Skeletal muscle cell (primary cell): ENCODE results near the gene MINDY3.
"Not testable (repeated sequence)": the region's sequence is repeated elsewhere in the genome, so short reads cannot be mapped to it uniquely, and the experiment has no call there.

Experiments
- DNase-seq: peaks from one replicate; pipeline ENCODE4 v3.0.0-alpha.2; 2010; ENCODE audit warnings: low read depth
- H3K4me3 ChIP-seq: 2 replicates; pipeline ENCODE4 v1.5.1; 2011; ENCODE audit warnings: low read depth, mild to moderate bottlenecking, control low read depth, low read length, moderate library complexity

MINDY3 gene

DNA sequence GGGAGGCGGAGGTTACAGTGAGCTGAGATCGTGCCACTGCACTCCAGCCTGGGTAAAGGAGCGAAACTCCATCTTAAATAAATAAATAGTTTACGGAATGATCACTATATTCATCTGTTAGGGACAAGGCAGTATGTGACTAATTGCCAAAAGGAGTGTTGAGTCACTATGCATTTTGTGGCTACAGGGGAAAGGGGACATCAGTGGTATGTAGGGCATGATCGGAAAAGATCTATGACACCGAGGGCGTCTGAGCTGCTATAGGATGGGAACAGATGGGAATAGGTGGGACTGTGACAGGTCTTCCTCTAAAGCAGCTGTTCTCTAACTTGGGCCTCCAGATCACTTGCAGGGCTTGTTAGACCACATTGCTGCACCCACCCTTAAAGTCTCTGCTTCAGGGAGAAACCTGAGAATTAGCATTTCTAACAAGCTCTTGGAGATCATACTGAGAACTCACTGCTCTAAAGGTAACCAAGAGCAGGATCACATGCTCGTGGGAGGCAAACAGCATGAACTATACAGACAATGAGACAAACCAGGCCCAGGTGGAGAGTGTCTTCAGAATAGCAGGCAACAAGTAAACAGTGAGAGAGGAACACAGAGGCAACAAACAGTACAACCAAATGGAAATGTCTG lies 75.5 kb downstream of the MINDY3 start:
- H3K4me3 ChIP-seq: no peak overlapping the region
- no peak for DNase-seq

DNA sequence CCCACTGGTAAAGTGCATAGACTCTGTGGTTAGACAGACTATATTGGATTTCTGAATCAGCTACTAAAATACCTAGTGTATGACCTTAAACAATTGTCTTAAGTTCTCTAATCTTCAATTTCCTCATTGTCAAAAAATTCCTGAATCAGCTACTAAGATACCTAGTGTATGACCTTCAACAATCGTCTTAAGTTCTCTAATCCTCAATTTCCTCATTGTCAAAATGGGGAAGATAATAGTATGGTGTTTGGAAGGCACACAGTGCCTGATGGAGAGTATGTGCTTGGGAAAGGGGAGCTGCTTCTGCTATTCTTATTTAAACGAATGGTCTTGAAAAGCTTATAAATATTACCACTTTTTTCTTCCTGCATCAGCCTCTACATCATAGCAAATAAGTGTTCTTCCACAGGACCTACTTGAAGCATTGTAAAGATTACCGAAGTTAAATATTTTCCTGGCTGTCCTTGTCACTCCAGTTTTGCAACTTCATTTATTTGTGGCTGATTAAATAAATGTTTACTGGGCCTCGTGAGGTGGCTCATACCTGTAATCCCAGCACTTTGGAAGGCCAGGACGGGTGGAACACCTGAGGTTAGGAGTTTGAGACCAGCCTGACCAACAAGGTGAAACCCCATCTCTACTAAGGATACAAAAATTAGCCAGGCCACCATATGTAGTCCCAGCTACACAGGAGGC lies 76.2 kb downstream of the MINDY3 start:
- no peak for DNase-seq
- H3K4me3 ChIP-seq: no peak overlapping the region

DNA sequence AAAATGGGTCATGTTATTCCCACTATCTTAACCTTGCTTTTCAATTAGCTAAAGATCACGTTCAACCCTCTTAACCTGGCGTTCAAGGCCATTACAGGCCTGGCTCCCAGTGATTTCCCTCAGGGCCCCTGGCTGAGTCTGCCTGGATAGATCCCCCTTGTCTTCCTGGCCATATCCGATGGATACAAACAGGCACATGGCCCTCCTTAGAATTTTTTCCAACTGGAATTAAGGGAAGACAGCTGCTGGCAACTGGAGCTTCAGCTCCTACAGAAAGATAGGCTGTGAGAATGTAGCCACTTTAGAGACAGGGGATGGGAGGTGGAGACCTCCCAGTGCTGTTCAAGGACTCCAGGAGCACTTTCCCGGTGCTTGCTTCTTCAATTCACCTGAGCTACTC lies 77.5 kb downstream of the MINDY3 start:
- no peak for DNase-seq
- H3K4me3 ChIP-seq: no peak overlapping the region

DNA sequence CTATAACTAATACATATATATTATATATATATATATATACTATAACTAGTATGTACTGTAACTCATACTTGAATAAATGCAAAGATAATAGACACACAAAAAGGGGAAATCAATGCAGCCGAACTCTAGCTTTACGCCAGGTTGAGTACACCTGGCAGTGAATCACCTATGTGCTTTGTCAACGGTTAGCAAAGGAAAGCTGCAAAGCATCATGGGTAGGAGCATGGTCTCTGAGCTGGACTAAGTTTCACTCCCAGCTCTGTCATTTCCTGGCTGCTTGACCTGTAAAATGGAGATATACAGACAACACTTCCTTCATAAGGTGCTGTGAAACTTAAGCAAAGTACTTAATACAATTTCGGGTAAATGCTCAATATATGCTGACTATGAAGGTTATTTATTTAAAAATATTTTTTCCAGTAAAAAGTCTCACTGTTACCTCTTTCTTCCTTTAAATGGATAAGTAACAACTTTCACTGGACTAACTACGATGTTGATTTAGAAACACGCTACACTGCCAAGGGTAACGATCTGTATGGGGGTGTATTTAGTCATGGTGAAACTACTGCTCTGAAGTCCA lies 78.8 kb downstream of the MINDY3 start:
- DNase-seq: no peak
- no peak overlapping the region for H3K4me3 ChIP-seq

DNA sequence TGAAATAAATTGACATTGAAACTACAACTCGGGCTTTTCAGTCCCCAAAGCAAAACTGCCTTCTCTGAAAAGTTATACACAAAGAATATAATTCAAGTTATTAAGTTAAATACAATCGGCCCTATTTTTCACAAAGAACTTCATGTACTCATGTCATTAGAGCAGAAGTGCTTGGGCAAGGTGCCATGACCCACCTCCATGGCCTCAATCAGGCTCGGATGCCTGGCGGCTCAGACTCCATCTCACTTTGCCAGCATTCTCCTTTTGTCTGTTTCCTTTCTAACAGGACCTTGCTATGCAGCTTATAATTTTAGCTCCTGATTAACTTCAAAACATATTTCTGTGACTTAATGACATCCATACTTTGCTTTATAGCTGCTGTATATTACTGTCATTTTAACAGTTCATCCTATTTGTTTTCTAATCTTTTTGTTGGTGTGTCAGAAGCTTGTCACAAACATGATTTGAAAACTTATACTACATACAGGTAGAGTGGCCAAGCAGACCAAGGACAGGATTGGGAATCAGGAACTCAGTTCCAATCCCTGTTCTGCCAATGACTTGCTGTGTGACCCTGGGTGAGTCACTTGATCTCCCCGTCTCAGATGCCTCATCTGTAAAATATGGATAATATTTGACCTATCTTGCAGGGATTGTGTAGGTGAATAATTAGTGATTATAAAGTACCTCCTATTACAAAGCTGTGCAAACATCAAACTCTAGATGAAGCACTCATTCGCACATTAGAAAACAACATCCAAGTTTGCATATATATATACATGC lies 79.8 kb downstream of the MINDY3 start:
- no peak overlapping the region for H3K4me3 ChIP-seq
- no peak for DNase-seq

DNA sequence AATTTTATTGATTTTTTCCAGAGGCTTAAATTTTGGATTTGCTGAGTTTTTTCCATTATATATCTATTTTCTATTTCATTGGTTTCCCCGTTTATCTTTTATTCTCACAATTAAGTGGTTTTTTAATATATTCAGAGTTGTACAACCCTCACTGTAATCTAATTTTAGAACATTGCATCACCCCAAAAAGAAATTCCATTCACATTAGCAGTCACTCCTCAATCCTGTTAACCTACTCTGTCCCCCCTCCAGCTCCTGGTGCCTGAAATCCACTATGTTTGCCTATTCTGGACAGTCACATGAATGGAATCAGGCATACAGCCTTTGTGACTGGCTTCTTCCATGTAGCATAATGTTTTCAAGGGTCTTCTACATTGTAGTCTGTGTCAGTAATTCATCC lies 84.8 kb downstream of the MINDY3 start:
- peak; percentile 60 for DNase-seq
- H3K4me3 ChIP-seq: no peak overlapping the region

DNA sequence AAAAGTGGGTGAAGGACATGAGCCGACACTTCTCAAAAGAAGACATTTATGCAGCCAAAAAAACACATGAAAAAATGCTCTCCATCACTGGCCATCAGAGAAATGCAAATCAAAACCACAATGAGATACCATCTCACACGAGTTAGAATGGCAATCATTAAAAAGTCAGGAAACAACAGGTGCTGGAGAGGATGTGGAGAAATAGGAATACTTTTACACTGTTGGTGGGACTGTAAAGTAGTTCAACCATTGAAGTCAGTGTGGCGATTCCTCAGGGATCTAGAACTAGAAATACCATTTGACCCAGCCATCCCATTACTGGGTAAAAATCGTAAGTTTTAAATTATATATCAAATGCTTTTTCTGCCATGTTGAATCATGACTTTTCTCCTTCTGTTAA lies 85.8 kb downstream of the MINDY3 start:
- DNase-seq, H3K4me3 ChIP-seq: not testable (repeated sequence)

DNA sequence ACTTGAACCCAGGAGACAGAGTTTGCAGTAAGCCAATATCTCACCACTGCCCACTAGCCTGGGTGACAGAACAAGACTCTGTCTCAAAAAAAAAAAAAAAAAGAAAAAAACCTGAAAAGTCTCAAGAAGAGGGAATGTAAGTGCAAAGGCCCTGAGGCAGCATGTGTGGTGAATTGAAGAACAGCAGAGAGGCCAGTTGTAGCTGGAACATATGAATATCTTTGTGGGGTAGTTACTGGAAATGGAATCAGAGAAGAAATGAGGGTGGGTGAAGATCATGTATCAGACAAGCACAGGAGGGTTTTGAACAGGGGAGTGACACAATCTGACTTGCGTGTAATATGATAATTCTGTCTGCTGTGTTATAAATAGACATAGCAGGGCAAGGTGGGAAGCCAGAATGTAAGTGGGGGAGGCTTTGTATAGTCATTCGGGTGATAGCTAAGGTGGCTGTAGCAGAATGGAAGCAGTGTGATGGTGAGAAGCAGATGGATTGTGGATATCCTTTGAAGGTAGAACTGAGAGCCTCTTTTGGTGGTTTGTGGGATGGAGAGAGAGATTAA lies 95.3 kb downstream of the MINDY3 start:
- no peak for DNase-seq
- no peak overlapping the region for H3K4me3 ChIP-seq

DNA sequence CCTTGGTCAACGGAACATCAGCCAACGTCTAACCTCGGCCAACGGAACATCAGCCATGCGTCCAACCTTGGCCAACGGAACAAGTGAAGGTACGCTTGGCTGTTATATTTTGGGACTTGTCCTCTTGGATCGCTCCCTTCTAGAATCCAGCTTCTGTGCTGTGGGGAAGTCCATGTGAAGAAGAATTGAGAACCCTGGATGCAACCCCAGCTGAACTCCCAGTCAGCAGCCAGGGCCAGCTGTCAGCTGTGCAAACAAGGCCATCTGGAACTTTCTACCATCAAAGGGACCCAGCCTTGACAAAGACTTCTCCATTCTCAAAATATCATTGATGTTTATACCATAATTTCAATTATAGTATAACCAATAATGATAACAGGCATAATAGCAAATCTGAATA lies 97.3 kb downstream of the MINDY3 start:
- H3K4me3 ChIP-seq: no peak overlapping the region
- no peak for DNase-seq

DNA sequence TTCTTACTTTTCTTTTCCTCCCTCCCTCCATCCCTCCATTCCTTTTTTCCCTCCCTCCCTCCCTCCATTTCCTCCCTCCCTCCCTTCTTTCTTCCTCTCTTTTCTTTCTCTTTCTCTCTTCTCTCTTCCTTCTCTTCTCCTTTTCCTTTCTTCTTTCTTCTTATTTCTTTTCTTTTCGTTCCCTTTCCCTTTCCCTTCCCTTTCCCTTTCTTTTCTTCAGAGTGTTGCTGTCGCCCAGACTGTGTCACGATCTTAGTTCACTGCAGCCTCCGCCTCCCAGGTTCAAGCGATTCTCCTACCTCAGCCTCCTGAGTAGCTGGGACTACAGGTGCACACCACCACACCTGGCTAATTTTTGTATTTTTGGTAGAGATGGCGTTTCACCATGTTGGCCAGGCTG lies 98.1 kb downstream of the MINDY3 start:
- DNase-seq, H3K4me3 ChIP-seq: not testable (repeated sequence)

DNA sequence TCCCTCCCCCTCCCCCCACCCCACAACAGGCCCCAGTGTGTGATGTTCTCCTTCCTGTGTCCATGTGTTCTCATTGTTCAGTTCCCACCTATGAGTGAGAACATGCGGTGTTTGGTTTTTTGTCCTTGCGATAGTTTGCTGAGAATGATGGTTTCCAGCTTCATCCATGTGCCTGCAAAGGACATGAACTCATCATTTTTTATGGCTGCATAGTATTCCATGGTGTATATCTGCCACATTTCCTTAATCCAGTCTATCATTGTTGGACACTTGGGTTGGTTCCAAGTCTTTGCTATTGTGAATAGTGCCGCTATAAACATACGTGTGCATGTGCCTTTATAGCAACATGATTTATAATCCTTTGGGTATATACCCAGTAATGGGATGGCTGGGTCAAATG lies 99.1 kb downstream of the MINDY3 start:
- not testable (repeated sequence) for DNase-seq, H3K4me3 ChIP-seq

DNA sequence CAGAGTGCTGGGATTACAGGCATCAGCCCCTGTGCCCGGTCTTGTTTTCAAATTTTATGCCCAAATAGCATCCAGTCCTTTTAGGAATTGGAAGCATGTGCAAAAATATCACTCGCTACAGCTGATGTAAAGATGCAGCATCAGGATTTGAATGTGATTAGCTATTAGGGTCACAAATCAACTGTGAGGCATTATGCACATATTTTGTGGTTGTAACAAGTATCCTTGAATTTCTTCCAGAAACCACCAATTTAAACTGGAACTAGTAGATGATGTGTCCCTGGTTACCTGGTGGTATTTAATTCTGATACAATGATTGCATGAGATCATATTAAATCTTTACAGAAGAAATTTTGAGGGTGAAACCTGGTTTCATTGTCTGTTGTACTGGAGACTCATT lies 99.6 kb downstream of the MINDY3 start:
- no peak overlapping the region for H3K4me3 ChIP-seq
- DNase-seq: no peak

DNA sequence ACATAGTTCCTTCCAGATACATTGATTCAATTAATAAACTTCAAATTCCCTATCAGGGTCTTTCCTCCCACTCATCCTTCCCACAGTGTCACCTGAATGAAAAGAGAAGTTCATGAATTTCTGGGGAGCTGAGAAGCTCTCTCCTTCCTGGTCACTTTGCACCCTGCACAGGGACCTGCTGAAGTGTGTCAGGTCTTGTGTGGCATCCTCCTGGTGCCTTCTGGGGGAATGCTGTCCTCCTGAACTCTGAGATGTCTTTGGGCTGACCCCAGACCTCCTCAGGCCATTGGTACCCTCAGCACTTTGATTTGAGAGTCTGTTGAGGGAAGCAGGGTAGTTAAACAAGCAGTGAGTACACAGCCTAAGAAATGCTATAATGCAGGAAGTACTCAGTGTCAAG lies 101.0 kb downstream of the MINDY3 start:
- no peak for DNase-seq

DNA sequence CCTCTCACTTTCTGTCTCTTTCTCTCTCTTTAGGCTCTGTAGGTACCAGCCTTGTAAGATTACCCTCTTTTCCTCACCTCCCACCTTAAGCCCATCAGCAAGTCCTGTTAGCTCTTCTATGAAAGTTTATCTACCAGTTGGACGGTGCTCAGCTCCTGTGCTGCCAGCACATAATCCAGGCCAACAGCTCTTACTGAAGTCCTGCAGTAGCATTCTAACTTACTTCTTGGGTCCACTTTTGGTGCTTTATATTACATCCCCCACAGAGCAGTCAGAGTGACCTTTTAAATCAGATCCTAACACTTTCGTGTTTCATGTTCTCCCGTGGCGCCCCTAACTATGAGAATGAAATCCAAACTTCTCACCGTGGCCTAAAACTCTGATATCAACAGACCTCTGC lies 101.7 kb downstream of the MINDY3 start:
- DNase-seq: no peak
- H3K4me3 ChIP-seq: no peak overlapping the region

More for the DNA sequence above, 101.0 kb downstream of the MINDY3 start:
- no peak overlapping the region for H3K4me3 ChIP-seq

DNA sequence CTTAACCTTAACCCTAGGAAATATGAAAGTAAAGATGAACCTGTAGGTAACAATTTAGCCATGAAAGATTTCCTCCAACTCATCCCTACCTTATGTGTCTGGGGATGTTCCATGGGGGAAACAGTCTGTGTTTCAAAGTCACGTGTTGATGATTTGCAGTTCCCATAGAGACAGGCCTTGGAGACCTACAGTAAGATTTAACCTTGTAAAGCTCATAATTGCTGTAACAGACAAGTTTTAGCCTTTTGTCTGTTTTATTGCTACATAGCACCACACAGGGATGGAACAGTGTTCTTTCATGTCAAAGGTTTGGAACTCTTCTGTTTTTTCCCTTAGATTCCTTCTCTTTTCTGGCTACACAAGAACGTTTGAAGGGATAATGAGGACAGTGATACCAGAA lies 105.4 kb downstream of the MINDY3 start:
- DNase-seq: no peak
- no peak overlapping the region for H3K4me3 ChIP-seq

DNA sequence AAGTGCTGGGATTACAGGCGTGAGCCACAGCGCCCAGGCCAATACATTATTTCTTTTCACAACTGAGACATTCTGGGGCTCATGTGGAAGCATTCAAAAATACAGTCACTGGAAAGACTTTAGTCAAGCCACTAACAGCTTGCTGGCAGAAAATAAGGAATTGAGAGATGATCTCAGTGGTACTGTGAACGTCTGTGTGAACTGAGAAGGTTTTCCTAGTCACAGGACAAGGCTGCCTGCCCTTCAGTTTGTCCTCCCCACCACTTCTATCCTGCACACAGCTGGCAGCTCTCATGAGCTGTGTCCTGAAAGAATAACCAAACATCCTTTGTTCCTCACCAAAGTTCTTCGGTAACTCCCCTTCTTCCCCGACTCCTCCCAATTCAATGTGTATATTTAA lies 109.3 kb downstream of the MINDY3 start:
- no peak for DNase-seq
- no peak overlapping the region for H3K4me3 ChIP-seq

DNA sequence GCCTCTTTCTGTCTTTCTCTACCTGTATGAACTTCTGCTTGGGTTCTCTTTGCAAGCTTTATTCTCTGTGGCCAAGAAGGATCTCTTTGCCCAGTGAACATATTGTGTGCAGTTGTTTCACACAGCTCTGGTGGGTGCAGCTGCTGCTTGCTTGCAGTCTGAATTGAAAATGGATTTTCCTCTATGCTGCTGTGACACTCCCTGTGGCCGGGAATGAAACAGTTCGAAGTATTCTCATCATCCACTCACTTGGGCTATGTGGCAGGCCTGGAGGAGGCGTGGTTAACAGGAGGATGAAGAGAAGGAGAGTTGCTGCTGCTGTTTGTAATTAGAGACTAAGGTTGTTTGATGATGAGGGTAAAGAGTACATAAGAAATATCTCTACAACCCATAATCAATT lies 112.2 kb downstream of the MINDY3 start:
- no peak overlapping the region for H3K4me3 ChIP-seq
- DNase-seq: no peak

DNA sequence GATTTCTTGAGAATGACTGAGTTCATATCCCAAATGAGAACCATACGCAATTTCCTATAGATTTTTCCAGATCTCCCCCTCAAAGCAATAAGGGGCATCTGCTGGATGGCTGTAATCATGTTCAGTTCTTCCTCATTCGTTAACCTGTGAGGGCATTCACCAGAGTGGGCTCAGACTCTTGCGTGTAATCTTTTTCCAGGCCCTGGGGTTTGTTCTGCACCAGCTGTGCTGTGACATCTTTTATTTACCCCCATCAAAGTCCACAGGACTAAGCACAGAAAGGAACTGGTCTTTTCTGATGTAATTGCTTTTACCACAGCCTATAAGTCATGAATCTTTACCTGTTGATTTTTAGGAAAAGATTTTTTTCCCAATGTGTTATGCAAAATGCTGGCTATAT lies 112.7 kb downstream of the MINDY3 start:
- no peak for DNase-seq
- H3K4me3 ChIP-seq: no peak overlapping the region

DNA sequence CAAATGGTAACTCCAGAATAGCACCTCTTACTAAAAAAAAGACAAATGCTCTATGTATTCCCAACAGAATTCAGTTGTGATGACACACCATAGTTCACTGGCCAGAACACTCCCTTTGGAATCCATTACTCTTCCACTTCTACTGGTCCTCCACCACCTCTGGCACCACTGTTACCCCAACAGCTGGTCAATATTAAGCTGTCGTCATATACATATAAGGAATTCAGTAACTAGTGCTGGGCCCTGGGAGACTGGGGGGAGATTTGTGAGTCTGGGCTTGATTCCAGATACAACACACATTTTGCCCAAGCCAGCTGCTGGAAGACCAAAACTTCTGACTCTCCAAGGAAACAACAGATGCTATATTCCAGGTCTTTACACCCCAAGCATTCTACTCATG lies 114.6 kb downstream of the MINDY3 start:
- DNase-seq: peak; percentile 60
- H3K4me3 ChIP-seq: no peak overlapping the region

DNA sequence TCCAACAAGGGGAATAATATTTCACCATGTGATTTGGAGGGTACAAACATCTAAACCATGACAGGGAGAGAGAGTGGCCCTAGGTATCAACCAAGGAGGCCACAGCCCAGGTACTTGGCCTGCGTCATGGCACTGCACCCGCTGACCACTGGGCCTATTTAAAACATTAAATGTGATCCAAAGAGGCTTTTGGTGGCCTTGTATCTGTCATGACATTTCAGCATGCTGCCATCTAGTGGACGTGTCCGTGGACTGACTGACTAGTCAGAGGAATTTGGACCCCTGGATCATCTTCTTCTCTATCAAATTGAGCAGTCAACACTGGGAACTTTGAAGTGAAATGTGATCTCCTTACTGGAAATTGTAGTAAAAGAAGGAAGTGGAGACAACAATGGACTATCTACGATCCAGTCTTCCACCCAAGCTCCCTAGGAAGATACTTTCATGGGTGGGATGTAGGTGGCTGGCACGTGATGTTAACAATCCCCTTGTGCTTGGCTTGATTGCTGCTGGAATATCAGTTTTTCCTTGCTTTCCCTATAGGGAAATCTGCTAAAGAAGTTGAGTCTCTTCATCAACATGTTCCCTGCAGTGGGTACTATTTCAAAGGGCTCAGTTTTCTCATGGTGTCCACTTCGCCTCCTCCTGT lies 116.0 kb downstream of the MINDY3 start:
- no peak for DNase-seq
- no peak overlapping the region for H3K4me3 ChIP-seq
